Measurements from ENCODE around the gene CGB2.
"Not testable (repeated sequence)": the region's sequence is repeated elsewhere in the genome, so short reads cannot be mapped to it uniquely, and the experiment has no call there.

CGB2 gene

GRCh38 chr19:49031642-49032301, at the start of gene CGB2:
Gene CGB2, plus strand, starts transcription at chr19:49031890. Its CDS starts 206 bp downstream, at chr19:49032096.
- DNase-seq (ENCODE audit: low spot score), result not testable (repeated sequence)

GRCh38 chr19:48982280-48982679, 49.4 kb upstream of the CGB2 start:
- no peak for DNase-seq (ENCODE audit: low spot score)

- DNase-seq (ENCODE audit: low spot score), result no peak
These were observed 46.0 kb upstream of the CGB2 start for GRCh38 chr19:48985711-48986110.

- DNase-seq (ENCODE audit: low spot score), result no peak
These were observed 45.5 kb upstream of the CGB2 start for GRCh38 chr19:48986211-48986610.

GRCh38 chr19:48987323-48987722, 44.4 kb upstream of the CGB2 start:
- DNase-seq (ENCODE audit: low spot score), result no peak

GRCh38 chr19:48988286-48988685, 43.4 kb upstream of the CGB2 start:
- no peak for DNase-seq (ENCODE audit: low spot score)

GRCh38 chr19:48988860-48989259, 42.8 kb upstream of the CGB2 start:
- DNase-seq (ENCODE audit: low spot score), result no peak

- DNase-seq (ENCODE audit: low spot score), result peak; percentile 54
These were observed 41.9 kb upstream of the CGB2 start for GRCh38 chr19:48989701-48990291.

GRCh38 chr19:48990400-48990799, 41.3 kb upstream of the CGB2 start:
- DNase-seq (ENCODE audit: low spot score), result no peak

GRCh38 chr19:48991011-48991609, 40.6 kb upstream of the CGB2 start:
- no peak for DNase-seq (ENCODE audit: low spot score)

- peak; percentile 56 for DNase-seq (ENCODE audit: low spot score)
These were observed 39.7 kb upstream of the CGB2 start for GRCh38 chr19:48991873-48992580.

GRCh38 chr19:48992581-48993174, 39.0 kb upstream of the CGB2 start:
- DNase-seq (ENCODE audit: low spot score), result peak; percentile 29

- peak; percentile 100 for DNase-seq (ENCODE audit: low spot score)
These were observed 38.3 kb upstream of the CGB2 start, which contains the start of the genes GYS1 and RUVBL2 for GRCh38 chr19:48993175-48994034. Gene GYS1, minus strand, starts transcription at chr19:48993309. Its CDS starts 197 bp downstream, at chr19:48993112. Gene RUVBL2, plus strand, starts transcription at chr19:48993887. Its CDS starts 25 bp downstream, at chr19:48993912.

- DNase-seq (ENCODE audit: low spot score), result no peak
These were observed 37.7 kb upstream of the CGB2 start for GRCh38 chr19:48994035-48994386.

GRCh38 chr19:48997972-48998371, 33.7 kb upstream of the CGB2 start:
- DNase-seq (ENCODE audit: low spot score), result no peak

- DNase-seq (ENCODE audit: low spot score), result peak; percentile 55
These were observed 32.0 kb upstream of the CGB2 start for GRCh38 chr19:48999481-49000325.

GRCh38 chr19:49004133-49004532, 27.6 kb upstream of the CGB2 start:
- DNase-seq (ENCODE audit: low spot score), result no peak

- DNase-seq (ENCODE audit: low spot score), result no peak
These were observed 26.6 kb upstream of the CGB2 start for GRCh38 chr19:49004964-49005614.

GRCh38 chr19:49006905-49007304, 24.8 kb upstream of the CGB2 start:
- no peak for DNase-seq (ENCODE audit: low spot score)

GRCh38 chr19:49009828-49010227, 21.9 kb upstream of the CGB2 start:
- no peak for DNase-seq (ENCODE audit: low spot score)
